Motor neuron (in vitro differentiated cells): ENCODE measurements around the gene KRTAP9-6. TPM values are rescaled to one million over a fixed set of nuclear protein-coding genes. Genes with fewer than 3 reads are reported as not detected.
"Not testable (repeated sequence)": the region's sequence is repeated elsewhere in the genome, so short reads cannot be mapped to it uniquely, and the experiment has no call there.

Experiments
- ATAC-seq, 8 experiments: fragments of 200-7000 bp; cut with Tn5 transposase; replicated peaks in 6 of 8; 2 replicates each; pipeline ENCODE4 v1.8.0; 2021; ENCODE audit warnings: mild to moderate bottlenecking in 8 of 8, moderate library complexity in 8 of 8
- H3K27ac ChIP-seq, 2 donors: fragments of 250-450 bp; sonication (Bioruptor Pico); 2 replicates each; pipeline ENCODE4 v1.9.0; 2021; ENCODE audit warnings: antibody characterized with exemption in 2 of 2, mild to moderate bottlenecking in 2 of 2, moderate library complexity in 1 of 2
- H3K4me1 ChIP-seq, 2 donors: fragments of 250-450 bp; sonication (Bioruptor Pico); replicated peaks in 1 of 2; 2 replicates each; pipeline ENCODE4 v1.6.1; 2021; ENCODE audit warnings: antibody characterized with exemption in 2 of 2, mild to moderate bottlenecking in 2 of 2, moderate library complexity in 1 of 2
- H3K4me3 ChIP-seq, 5 donors: fragments of 250-450 bp; sonication (Bioruptor Pico); 2 replicates each; pipeline ENCODE4 v1.9.0; 2021; ENCODE audit warnings: antibody characterized with exemption in 5 of 5, mild to moderate bottlenecking in 5 of 5, moderate library complexity in 4 of 5
- WGBS, 10 experiments: fragments of 450-650 bp; shearing (Covaris generic); methylation state at CpG; one replicate each; pipeline ENCODE4 v1.0.0; 2022; 5-methylcytosine and 5-hydroxymethylcytosine counted together
- in situ Hi-C, 9 experiments: fragments of 400-800 bp; cut with MboI; loops; one replicate each; pipeline ENCODE4 v1.15.0; 2021; ENCODE audit warnings: low sequenced_read_pairs in 9 of 9, low pct_unique_long_range_greater_than_20kb in 2 of 9; ENCODE audit not compliant: unreplicated experiment in 9 of 9
- total RNA-seq, 8 experiments: library from RNA; unstranded; fragments of 300-600 nt; gene quantifications; 2 replicates each; pipeline versions ENCODE4 v1.2.3 to v1.2.4, GENCODE V29; 2022

The KRTAP9-6 gene
- total RNA-seq: not detected

GRCh38 chr17:41265078-41265477 is at the start of gene KRTAP9-6:
KRTAP9-6 (plus strand) TSS chr17:41265378; CDS start chr17:41265378, 0 bp downstream.
- no peak for ATAC-seq
- Histone ChIP-seq H3K27ac (no peak within 1 kb of the TSS), H3K4me1 (no peaks in the 10 kb centered on the region), H3K4me3 (no peak within 1 kb of the TSS)
- in situ Hi-C loops: no loop called here
- WGBS, 10 experiments: 20 to 83% (median 40%) methylated on average over 1 to 2 of the region's 2 CpGs; no CpG with 5 or more reads in 1 of the 10 experiments

GRCh38 chr17:41215681-41216080 is 49.5 kb upstream of the KRTAP9-6 start:
- Histone ChIP-seq H3K27ac (no peak overlapping the region), H3K4me1 (no peaks in the 10 kb centered on the region), H3K4me3 (no peak overlapping the region)
- 13 to 86% (median 33%) methylated on average over 1 of the region's 1 CpG; no CpG with 5 or more reads in 4 of the 10 experiments for WGBS, 10 experiments
- in situ Hi-C loops: no loop called here
- ATAC-seq: no peak

- 0 to 100% (median 52%) methylated on average over 1 to 2 of the region's 2 CpGs for WGBS, 10 experiments
- no peak overlapping the region for H3K27ac ChIP-seq
- ATAC-seq: peak in 1 of 8 experiments; percentile 54
- H3K4me3 ChIP-seq: no peak overlapping the region
- no peaks in the 10 kb centered on the region for H3K4me1 ChIP-seq
- in situ Hi-C loops: no loop called here
Observed at GRCh38 chr17:41223821-41224220, 41.4 kb upstream of the KRTAP9-6 start.

- no peak for ATAC-seq
- H3K4me3 ChIP-seq: no peak overlapping the region
- H3K4me1 ChIP-seq: no peaks in the 10 kb centered on the region
- no peak overlapping the region for H3K27ac ChIP-seq
- WGBS, 10 experiments: 60 to 100% (median 97%) methylated on average over 1 to 6 of the region's 6 CpGs; no CpG with 5 or more reads in 2 of the 10 experiments
- in situ Hi-C loops: no loop called here
Observed at GRCh38 chr17:41226051-41226450, 39.1 kb upstream of the KRTAP9-6 start.

GRCh38 chr17:41226598-41227095 is 38.5 kb upstream of the KRTAP9-6 start, which contains the start of gene KRTAP9-2:
KRTAP9-2 (plus strand) TSS chr17:41226648; CDS start chr17:41226655, 7 bp downstream.
- in situ Hi-C loops, H3K27ac ChIP-seq, H3K4me1 ChIP-seq, H3K4me3 ChIP-seq, ATAC-seq: not testable (repeated sequence)
- no CpG with 5 or more reads among the region's 4 CpGs for WGBS, 10 experiments

- in situ Hi-C loops: no loop called here
- no peak for ATAC-seq
- peaks cover 0 to 5% of the 10 kb centered on the region in 2 donors for H3K4me1 ChIP-seq
- no peak overlapping the region for H3K27ac ChIP-seq
- H3K4me3 ChIP-seq: no peak overlapping the region
Observed at GRCh38 chr17:41230094-41230493, 35.1 kb upstream of the KRTAP9-6 start.

GRCh38 chr17:41231731-41232130 is 33.4 kb upstream of the KRTAP9-6 start:
- ATAC-seq: no peak
- WGBS, 10 experiments: 4 to 100% (median 75%) methylated on average over 1 to 6 of the region's 6 CpGs; no CpG with 5 or more reads in 2 of the 10 experiments
- Histone ChIP-seq H3K27ac (no peak overlapping the region), H3K4me3 (no peak overlapping the region), H3K4me1 (peaks cover 0 to 5% of the 10 kb centered on the region in 2 donors)
- in situ Hi-C loops: no loop called here

- H3K4me3 ChIP-seq, H3K4me1 ChIP-seq, ATAC-seq, in situ Hi-C loops, H3K27ac ChIP-seq: not testable (repeated sequence)
- WGBS, 10 experiments: 67% methylated on average over 1 of the region's 1 CpG; no CpG with 5 or more reads in 9 of the 10 experiments
Observed at GRCh38 chr17:41232399-41233105, 32.6 kb upstream of the KRTAP9-6 start, which contains the start of gene KRTAP9-3. KRTAP9-3 (plus strand) TSS chr17:41232449; CDS start chr17:41232502, 53 bp downstream.

- ATAC-seq, in situ Hi-C loops, H3K4me1 ChIP-seq, H3K27ac ChIP-seq, H3K4me3 ChIP-seq: not testable (repeated sequence)
- WGBS, 10 experiments: 72 to 90% (median 76%) methylated on average over 2 to 3 of the region's 4 CpGs; no CpG with 5 or more reads in 7 of the 10 experiments
Observed at GRCh38 chr17:41237116-41237515, 28.1 kb upstream of the KRTAP9-6 start.

- in situ Hi-C loops, ATAC-seq, H3K4me3 ChIP-seq, H3K4me1 ChIP-seq, H3K27ac ChIP-seq: not testable (repeated sequence)
- 60 to 83% methylated on average over 1 of the region's 3 CpGs; no CpG with 5 or more reads in 8 of the 10 experiments for WGBS, 10 experiments
Observed at GRCh38 chr17:41237949-41238437, 27.2 kb upstream of the KRTAP9-6 start, which contains the start of gene KRTAP9-8. KRTAP9-8 (plus strand) TSS chr17:41237999; CDS start chr17:41238052, 53 bp downstream.

- H3K27ac ChIP-seq, in situ Hi-C loops, H3K4me1 ChIP-seq, H3K4me3 ChIP-seq: not testable (repeated sequence)
- WGBS, 10 experiments: 4 to 56% (median 31%) methylated on average over 1 to 2 of the region's 2 CpGs; no CpG with 5 or more reads in 3 of the 10 experiments
- ATAC-seq: peak in 3 of 8 experiments; percentile 46 to 69 (median 61)
Observed at GRCh38 chr17:41246995-41247787, 18.0 kb upstream of the KRTAP9-6 start.

GRCh38 chr17:41249637-41250240 is 15.4 kb upstream of the KRTAP9-6 start, which contains the start of gene KRTAP9-4:
KRTAP9-4 (plus strand) TSS chr17:41249687; CDS start chr17:41249721, 34 bp downstream.
- in situ Hi-C loops, ATAC-seq, H3K4me3 ChIP-seq, H3K4me1 ChIP-seq, H3K27ac ChIP-seq: not testable (repeated sequence)
- WGBS, 10 experiments: 80% methylated on average over 1 of the region's 2 CpGs; no CpG with 5 or more reads in 9 of the 10 experiments
